ENCODE measurements around the gene NFE2.

Gene NFE2

GRCh38 chr12:54266852-54267251, 34.0 kb downstream of the NFE2 start:
- DNase-seq (ENCODE audit: low spot score): no peak
- Histone ChIP-seq H3K4me3 (no peak overlapping the region), H3K27ac (no peak overlapping the region)
- TF ChIP-seq, protein P1, sequence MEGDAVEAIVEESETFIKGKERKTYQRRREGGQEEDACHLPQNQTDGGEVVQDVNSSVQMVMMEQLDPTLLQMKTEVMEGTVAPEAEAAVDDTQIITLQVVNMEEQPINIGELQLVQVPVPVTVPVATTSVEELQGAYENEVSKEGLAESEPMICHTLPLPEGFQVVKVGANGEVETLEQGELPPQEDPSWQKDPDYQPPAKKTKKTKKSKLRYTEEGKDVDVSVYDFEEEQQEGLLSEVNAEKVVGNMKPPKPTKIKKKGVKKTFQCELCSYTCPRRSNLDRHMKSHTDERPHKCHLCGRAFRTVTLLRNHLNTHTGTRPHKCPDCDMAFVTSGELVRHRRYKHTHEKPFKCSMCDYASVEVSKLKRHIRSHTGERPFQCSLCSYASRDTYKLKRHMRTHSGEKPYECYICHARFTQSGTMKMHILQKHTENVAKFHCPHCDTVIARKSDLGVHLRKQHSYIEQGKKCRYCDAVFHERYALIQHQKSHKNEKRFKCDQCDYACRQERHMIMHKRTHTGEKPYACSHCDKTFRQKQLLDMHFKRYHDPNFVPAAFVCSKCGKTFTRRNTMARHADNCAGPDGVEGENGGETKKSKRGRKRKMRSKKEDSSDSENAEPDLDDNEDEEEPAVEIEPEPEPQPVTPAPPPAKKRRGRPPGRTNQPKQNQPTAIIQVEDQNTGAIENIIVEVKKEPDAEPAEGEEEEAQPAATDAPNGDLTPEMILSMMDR (IDR thresholded peaks at IDR 0.05): no peak

DNA sequence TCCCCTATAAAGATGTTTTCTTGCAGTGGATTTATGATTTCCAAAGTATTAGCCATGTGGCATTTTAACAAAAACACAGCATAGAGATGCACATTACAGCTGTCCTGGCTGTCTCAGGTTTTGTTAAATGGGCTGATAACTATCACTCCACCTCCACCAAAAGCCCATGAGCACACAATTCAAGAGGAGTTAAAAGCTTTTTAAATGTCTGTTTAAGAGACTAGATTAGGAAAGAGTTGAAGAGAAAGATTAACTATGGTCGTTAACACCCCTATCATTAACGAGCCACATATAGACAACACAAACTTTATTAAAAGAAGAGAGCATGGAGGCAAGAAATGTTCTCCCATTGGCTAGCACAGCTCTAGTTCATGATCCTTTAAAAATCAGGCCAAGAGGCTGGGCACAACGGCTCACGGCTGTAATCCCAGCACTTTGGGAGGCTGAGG, 35.4 kb downstream of the NFE2 start:
- Histone ChIP-seq H3K27ac (no peak overlapping the region), H3K4me3 (no peak overlapping the region)
- TF ChIP-seq, protein P1 (IDR thresholded peaks at IDR 0.05): no peak
- DNase-seq (ENCODE audit: low spot score): no peak

DNA sequence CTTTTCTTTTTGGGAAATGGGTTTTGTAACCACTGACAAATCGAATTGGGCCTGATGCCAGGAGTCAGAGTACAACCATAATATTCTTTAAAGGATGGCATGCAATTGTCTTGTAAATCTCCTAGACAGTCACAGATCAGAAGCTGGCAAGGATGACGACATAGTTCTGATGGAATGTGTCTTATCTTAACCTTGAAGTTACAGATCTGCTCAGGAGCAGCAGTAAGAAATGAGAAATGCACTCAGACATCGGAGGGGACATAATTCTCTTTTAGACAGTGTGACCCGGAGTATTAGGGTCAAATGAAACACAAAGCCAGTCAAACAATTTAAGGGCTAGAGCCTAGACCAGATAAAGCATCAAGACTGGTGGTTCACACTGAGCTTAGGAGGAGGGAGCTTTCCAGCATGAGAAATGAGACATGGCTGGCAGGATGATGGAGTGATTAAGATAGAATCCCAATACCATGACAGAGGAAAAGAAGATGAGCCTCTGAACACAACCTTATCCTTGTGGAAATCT, 38.4 kb downstream of the NFE2 start:
- no peak for DNase-seq (ENCODE audit: low spot score)
- TF ChIP-seq, protein P1 (IDR thresholded peaks at IDR 0.05): no peak
- Histone ChIP-seq H3K27ac (no peak overlapping the region), H3K4me3 (no peak overlapping the region)

DNA sequence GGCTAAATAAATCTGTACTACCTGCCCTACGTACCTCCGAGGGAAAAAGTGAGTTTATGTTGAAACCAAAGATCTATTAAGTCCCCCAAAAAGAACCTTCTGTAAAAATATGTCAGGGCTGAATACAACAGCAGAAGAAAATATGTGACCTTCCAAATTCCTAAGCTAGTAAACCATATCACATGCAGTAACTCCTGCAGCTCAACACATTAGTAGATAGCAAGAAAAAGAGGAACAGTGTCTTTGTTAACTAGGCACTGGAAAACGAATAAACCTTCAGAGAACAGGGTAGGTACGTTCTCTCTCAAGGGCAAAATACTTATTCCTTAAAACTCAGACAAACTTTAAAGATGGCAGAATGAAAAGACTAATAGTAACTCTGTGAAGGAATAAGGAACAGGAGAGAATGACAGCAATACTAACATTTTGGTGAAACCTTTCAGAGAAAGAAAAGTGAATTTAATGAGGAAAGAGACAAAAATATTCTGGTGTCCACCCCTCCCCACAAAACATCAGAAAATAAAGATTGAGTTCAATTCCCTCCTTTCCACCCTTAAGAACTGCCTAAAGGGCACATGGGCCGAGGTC, 38.9 kb downstream of the NFE2 start:
- TF ChIP-seq, protein P1 (IDR thresholded peaks at IDR 0.05): no peak
- DNase-seq (ENCODE audit: low spot score): no peak
- H3K27ac ChIP-seq: no peak overlapping the region
- H3K4me3 ChIP-seq: no peak overlapping the region

DNA sequence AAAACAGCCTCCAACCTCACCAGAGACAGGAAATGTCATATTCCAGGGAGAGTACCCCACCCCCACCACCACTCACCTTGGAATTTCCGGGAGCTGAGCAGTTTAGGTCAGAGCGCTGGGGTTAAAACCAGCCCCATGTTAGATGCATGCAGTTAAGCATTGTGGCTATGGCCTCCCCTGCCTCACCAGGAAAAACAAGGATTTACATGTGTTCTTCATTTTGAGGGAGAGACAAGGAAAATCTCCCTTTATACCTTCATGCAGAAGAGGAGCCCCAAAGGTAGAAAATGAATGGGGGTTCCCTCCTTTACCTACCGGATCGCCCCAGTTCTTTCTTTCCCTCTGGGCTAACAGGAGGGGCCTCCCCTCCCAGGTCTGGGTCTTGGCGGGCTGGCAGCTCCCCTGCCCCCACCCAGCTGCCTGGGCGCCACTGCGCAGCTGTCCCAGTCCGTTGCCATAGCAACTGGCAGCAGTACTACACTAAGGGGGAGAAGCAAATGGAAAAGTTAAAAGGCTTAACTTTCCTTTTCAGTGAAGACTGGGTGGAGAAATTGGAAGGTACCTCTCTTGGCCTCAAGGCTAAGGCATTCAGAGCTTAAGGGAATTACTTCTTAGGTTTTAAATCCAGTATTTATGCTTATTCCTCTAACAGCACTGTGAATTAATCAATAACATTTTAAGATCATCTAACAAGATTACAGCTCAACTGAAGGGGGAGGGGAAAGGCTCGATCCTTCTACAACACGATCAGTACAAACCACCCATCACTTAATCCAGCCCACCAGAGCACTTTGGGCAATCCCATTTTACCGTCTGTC, 41.4 kb downstream of the NFE2 start:
- TF ChIP-seq, protein P1 (IDR thresholded peaks at IDR 0.05): no peak
- peak overlapping the region; percentile 74 to 85 for H3K27ac ChIP-seq
- peak; percentile 79 for DNase-seq (ENCODE audit: low spot score)
- H3K4me3 ChIP-seq: peak overlapping the region; percentile 66

DNA sequence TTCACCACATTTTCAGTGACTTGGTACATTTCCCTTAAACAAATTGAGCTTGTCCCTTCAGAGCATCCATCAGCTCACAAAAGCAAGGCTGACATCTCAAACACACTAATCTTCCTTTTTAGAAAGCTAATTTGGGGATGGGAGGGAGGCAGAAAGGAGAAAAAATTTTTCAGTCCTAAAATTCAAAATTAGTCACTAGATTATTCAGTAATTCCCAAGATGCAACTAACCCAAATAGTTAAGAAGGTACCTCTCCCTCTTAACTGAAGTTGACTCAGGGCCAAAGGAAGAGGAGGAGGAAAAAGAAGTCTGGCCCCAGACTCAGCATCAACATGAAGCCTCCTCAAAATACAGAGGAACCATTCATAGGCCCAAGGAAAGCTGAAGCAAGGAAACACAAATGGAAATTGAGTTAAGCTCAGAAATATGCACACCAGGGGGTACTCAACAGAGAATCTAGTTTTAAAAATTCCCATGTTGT, 42.6 kb downstream of the NFE2 start:
- TF ChIP-seq, protein P1 (IDR thresholded peaks at IDR 0.05): no peak
- H3K27ac ChIP-seq: peak overlapping the region; percentile 53 to 74
- no peak for DNase-seq (ENCODE audit: low spot score)
- H3K4me3 ChIP-seq: no peak overlapping the region
